H9 (cell line): ENCODE data around the gene SRP9. TPM values are rescaled to one million over a fixed set of nuclear protein-coding genes. Genes with fewer than 3 reads are reported as not detected.

Experiments
- DNase-seq: peaks from one replicate; pipeline ENCODE4 v3.0.0-alpha.2; 2017
- H2AFZ ChIP-seq: one replicate; pipeline ENCODE4 v1.6.1; 2013; ENCODE audit warnings: mild to moderate bottlenecking, low read length, control low read depth, moderate library complexity
- H2AK5ac ChIP-seq: 2 replicates; pipeline ENCODE4 v1.6.1; 2013; ENCODE audit warnings: low read length, control low read depth, mixed read lengths; ENCODE audit not compliant: insufficient read length
- H2BK120ac ChIP-seq: one replicate; pipeline ENCODE4 v1.6.1; 2013; ENCODE audit warnings: low read depth, mild to moderate bottlenecking, low read length, control low read depth, inconsistent platforms; ENCODE audit not compliant: poor library complexity, severe bottlenecking
- H2BK12ac ChIP-seq: 2 replicates; pipeline ENCODE4 v1.6.1; 2013; ENCODE audit warnings: low read length, control low read depth, mixed read lengths, low read depth; ENCODE audit not compliant: insufficient read length
- H2BK15ac ChIP-seq: 2 replicates; pipeline ENCODE4 v1.6.1; 2013; ENCODE audit warnings: low read depth, low read length, control low read depth
- H2BK20ac ChIP-seq: one replicate; pipeline ENCODE4 v1.6.1; 2013; ENCODE audit warnings: low read depth, mild to moderate bottlenecking, low read length, control low read depth, inconsistent platforms; ENCODE audit not compliant: poor library complexity, severe bottlenecking
- H2BK5ac ChIP-seq: 2 replicates; pipeline ENCODE4 v1.6.1; 2013; ENCODE audit warnings: low read length, control low read depth, mixed read lengths; ENCODE audit not compliant: insufficient read length
- H3K14ac ChIP-seq: 2 replicates; pipeline ENCODE4 v1.6.1; 2013; ENCODE audit warnings: low read length, control low read depth; ENCODE audit not compliant: insufficient read depth
- H3K18ac ChIP-seq: 2 replicates; pipeline ENCODE4 v1.6.1; 2013; ENCODE audit warnings: low read depth, mild to moderate bottlenecking, mixed read lengths, low read length, control low read depth; ENCODE audit not compliant: insufficient read length
- H3K23ac ChIP-seq: 2 replicates; pipeline ENCODE4 v1.6.1; 2013; ENCODE audit warnings: low read length, control low read depth, mixed read lengths, low read depth; ENCODE audit not compliant: insufficient read length
- H3K23me2 ChIP-seq: 2 replicates; pipeline ENCODE4 v1.6.1; 2013; ENCODE audit warnings: low read depth, mild to moderate bottlenecking, mixed read lengths, low read length, control low read depth; ENCODE audit not compliant: insufficient read length, poor library complexity, severe bottlenecking
- H3K27ac ChIP-seq: 2 replicates; pipeline ENCODE4 v1.5.1; 2013; ENCODE audit warnings: low read length, control low read depth, mixed read lengths, low read depth; ENCODE audit not compliant: insufficient read length
- H3K27me3 ChIP-seq: 2 replicates; pipeline ENCODE4 v1.6.1; 2013; ENCODE audit warnings: low read length, control low read depth, inconsistent platforms; ENCODE audit not compliant: insufficient read depth
- H3K4ac ChIP-seq: 2 replicates; pipeline ENCODE4 v1.6.1; 2013; ENCODE audit warnings: low read depth, mild to moderate bottlenecking, control low read depth, inconsistent platforms, low read length, moderate library complexity
- H3K4me1 ChIP-seq: 2 replicates; pipeline ENCODE4 v1.6.1; 2013; ENCODE audit warnings: low read length, control low read depth, inconsistent platforms; ENCODE audit not compliant: insufficient read depth
- H3K4me2 ChIP-seq: 2 replicates; pipeline ENCODE4 v1.6.1; 2013; ENCODE audit warnings: low read length, control low read depth, mixed read lengths; ENCODE audit not compliant: insufficient read length, insufficient read depth
- H3K56ac ChIP-seq: 2 replicates; pipeline ENCODE4 v1.6.1; 2013; ENCODE audit warnings: low read depth, mild to moderate bottlenecking, mixed read lengths, low read length, control low read depth; ENCODE audit not compliant: insufficient read length
- H3K79me1 ChIP-seq: 2 replicates; pipeline ENCODE4 v1.6.1; 2013; ENCODE audit warnings: low read depth, mild to moderate bottlenecking, moderate library complexity, low read length, control low read depth, inconsistent platforms; ENCODE audit not compliant: insufficient read depth, poor library complexity, severe bottlenecking
- H3K79me2 ChIP-seq: 2 replicates; pipeline ENCODE4 v1.6.1; 2013; ENCODE audit warnings: low read length, control low read depth, inconsistent platforms; ENCODE audit not compliant: insufficient read depth
- H3K9ac ChIP-seq: 2 replicates; pipeline ENCODE4 v1.6.1; 2013; ENCODE audit warnings: low read length, control low read depth, mixed read lengths; ENCODE audit not compliant: insufficient read length; ENCODE audit errors: extremely low read depth
- H3K9me3 ChIP-seq: one replicate; pipeline ENCODE4 v1.6.1; 2013; ENCODE audit warnings: low read depth, low read length, inconsistent platforms; ENCODE audit not compliant: control insufficient read depth
- H3T11ph ChIP-seq: one replicate; pipeline ENCODE4 v1.6.1; 2013; ENCODE audit warnings: mild to moderate bottlenecking, low read length, control low read depth, inconsistent platforms
- H4K20me1 ChIP-seq: one replicate; pipeline ENCODE4 v1.6.1; 2013; ENCODE audit not compliant: control insufficient read depth, insufficient read length, insufficient read depth
- H4K5ac ChIP-seq: 2 replicates; pipeline ENCODE4 v1.6.1; 2013; ENCODE audit warnings: low read depth, mild to moderate bottlenecking, mixed read lengths, low read length, control low read depth; ENCODE audit not compliant: insufficient read length
- H4K8ac ChIP-seq: replicated peaks from 2 replicates; pipeline ENCODE4 v1.6.1; 2013; ENCODE audit warnings: low read length, control low read depth, mixed read lengths, low read depth; ENCODE audit not compliant: insufficient read length
- H4K91ac ChIP-seq: 2 replicates; pipeline ENCODE4 v1.6.1; 2013; ENCODE audit warnings: low read depth, mild to moderate bottlenecking, moderate library complexity, mixed read lengths, low read length, control low read depth; ENCODE audit not compliant: insufficient read length
- H3K27ac Mint-ChIP-seq, 3 experiments: 2 replicates in 2 of 3; 3 replicates in 1 of 3; pipeline ENCODE4 v1.8.0; 2020 to 2021; ENCODE audit warnings: mixed read lengths in 3 of 3, mild to moderate bottlenecking in 1 of 3, moderate library complexity in 1 of 3
- H3K27me3 Mint-ChIP-seq: 2 replicates; pipeline ENCODE4 v1.8.0; 2021; ENCODE audit warnings: low read depth, mild to moderate bottlenecking, moderate library complexity, mixed read lengths
- H3K36me3 Mint-ChIP-seq, 3 experiments: 2 replicates in 2 of 3; 3 replicates in 1 of 3; pipeline ENCODE4 v1.8.0; 2020 to 2021; ENCODE audit warnings: low read depth in 3 of 3, mixed read lengths in 3 of 3; ENCODE audit not compliant: insufficient read depth in 1 of 3
- H3K4me1 Mint-ChIP-seq, 2 experiments: 2 replicates each; pipeline ENCODE4 v1.8.0; 2020; ENCODE audit warnings: mixed read lengths in 2 of 2
- H3K4me3 Mint-ChIP-seq, 2 experiments: 2 replicates in 1 of 2; 3 replicates in 1 of 2; pipeline ENCODE4 v1.8.0; 2020 to 2021; ENCODE audit warnings: mild to moderate bottlenecking in 2 of 2, mixed read lengths in 2 of 2, moderate library complexity in 1 of 2
- H3K9me3 Mint-ChIP-seq, 2 experiments: 2 replicates in 1 of 2; 3 replicates in 1 of 2; pipeline ENCODE4 v1.8.0; 2020; ENCODE audit warnings: mild to moderate bottlenecking in 2 of 2, mixed read lengths in 2 of 2, moderate library complexity in 1 of 2
- CTCF ChIP-seq: fragments of 200-600 bp; sonication (generic); conservative IDR thresholded peaks from 3 replicates; pipeline ENCODE4 v1.8.0; 2021; ENCODE audit warnings: antibody characterized with exemption, mild to moderate bottlenecking
- WGBS: extraction: QIAGEN DNeasy Blood & Tissue Kit; methylation state at CpG from one replicate; pipeline ENCODE4 v1.1.7; 2013; ENCODE audit warnings: missing lambda C conversion rate, low lambda C conversion rate, mixed read lengths; ENCODE audit not compliant: insufficient read length; ENCODE audit errors: extremely low coverage; 5-methylcytosine and 5-hydroxymethylcytosine counted together
- long read RNA-seq: library from polyadenylated mRNA; unstranded; transcript quantifications from one replicate; pipeline ENCODE4 v2.0.0, GENCODE V29; 2020
- total RNA-seq: library from RNA; stranded (reverse); gene quantifications from 2 replicates; pipeline ENCODE4 v1.2.1, GENCODE V29; 2021

The SRP9 gene
- total RNA-seq: 396 and 403 TPM in 2 replicates
- long read RNA-seq, transcript SRP9-202 (4 exons, 540 nt): minor isoform, 6 of 2,583 reads
- long read RNA-seq, transcript SRP9-203 (4 exons, 1,596 nt): minor isoform, 259 of 2,583 reads
- long read RNA-seq, transcript SRP9-201 (3 exons, 1,480 nt): major isoform, 2,230 of 2,583 reads
- long read RNA-seq, partial matches to known transcripts: 1 of 2,583 reads
- long read RNA-seq, other reads (novel, unspliced or antisense): 86 of 2,583 reads

- peak; percentile 93 for TF ChIP-seq CTCF
- Histone ChIP-seq H3K23ac (no peak within 1 kb of the TSS), H3T11ph (peak within 1 kb of the TSS; percentile 99), H2BK20ac (no peak within 1 kb of the TSS), H3K27ac (peak within 1 kb of the TSS; percentile 99), H3K56ac (peak within 1 kb of the TSS; percentile 99), H2BK15ac (peak within 1 kb of the TSS; percentile 91; the same call in 1 of the 2 replicates), H3K18ac (peak within 1 kb of the TSS; percentile 100), H3K23me2 (peaks cover 7% of the 10 kb centered on the region), H2AFZ (peak within 1 kb of the TSS; percentile 87), H2BK5ac (peak within 1 kb of the TSS; percentile 99), H2BK120ac (peak within 1 kb of the TSS; percentile 100), H3K9me3 (no peaks in the 10 kb centered on the region), H3K14ac (peak within 1 kb of the TSS; percentile 100), H4K20me1 (no peaks in the 10 kb centered on the region), H4K8ac (no peak within 1 kb of the TSS), H3K4me1 (peaks cover 4% of the 10 kb centered on the region; the same call in 1 of the 2 replicates), H3K79me1 (no peaks in the 10 kb centered on the region), H3K9ac (peak within 1 kb of the TSS; percentile 100), H3K79me2 (peaks cover 34% of the 10 kb centered on the region), H3K27me3 (no peaks in the 10 kb centered on the region), H3K4me2 (peak within 1 kb of the TSS; percentile 94), H2BK12ac (peak within 1 kb of the TSS; percentile 85), H4K91ac (peak within 1 kb of the TSS; percentile 60), H3K4ac (peak within 1 kb of the TSS; percentile 98), H2AK5ac (peak within 1 kb of the TSS; percentile 100), H4K5ac (peak within 1 kb of the TSS; percentile 100)
- Mint-ChIP-seq H3K36me3 (peaks cover 10 to 31% (median 17%) of the 10 kb centered on the region in 3 experiments), H3K9me3 (no peaks in the 10 kb centered on the region), H3K27ac (peak within 1 kb of the TSS in 1 of 3 experiments; percentile 73; a peak in 3 of 7 replicates), H3K27me3 (no peaks in the 10 kb centered on the region), H3K4me3 (no peak within 1 kb of the TSS), H3K4me1 (peaks cover 42 to 44% of the 10 kb centered on the region in 2 experiments)
- no CpG with 5 or more reads among the region's 46 CpGs for WGBS
- peak; percentile 99 for DNase-seq
Observed at GRCh38 chr1:225777583-225778336, at the start of gene SRP9. Gene SRP9, plus strand, starts transcription at chr1:225777826. Its CDS starts 115 bp downstream, at chr1:225777941.
